PC-3 (cell line): ENCODE data around the gene COL12A1.

Experiments used
- EZH2phosphoT487 ChIP-seq: fragments of 300-600 bp; sonication (generic); IDR thresholded peaks from 2 replicates; pipeline ENCODE4 v1.6.1; 2018; ENCODE audit warnings: mild to moderate bottlenecking, antibody characterized with exemption, low read length, borderline replicate concordance
- TF ChIP-seq, protein P1 (sequence below): fragments of 300-600 bp; sonication (generic); conservative IDR thresholded peaks from 2 replicates; pipeline ENCODE4 v1.5.1; 2017; ENCODE audit warnings: antibody characterized with exemption, low read depth, mild to moderate bottlenecking, low read length

DNA sequence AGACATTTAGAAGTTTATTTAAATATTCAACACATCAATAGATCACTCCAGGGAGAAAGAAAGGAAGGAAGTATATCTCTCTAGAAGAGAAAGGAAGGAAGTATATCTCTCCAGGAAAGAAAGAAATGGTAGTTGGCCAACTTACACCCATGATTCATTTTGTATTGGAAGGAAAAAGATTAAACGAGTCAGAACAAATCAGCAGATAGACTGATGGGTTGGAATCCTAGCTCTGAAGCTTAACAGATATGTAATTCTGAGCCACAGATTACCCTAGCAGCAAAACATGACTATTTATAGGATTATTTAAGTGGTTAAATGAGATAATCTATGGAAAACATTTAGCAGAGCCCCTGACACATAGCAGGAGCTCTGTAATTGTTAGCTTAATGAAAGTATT is 27.1 kb downstream of the COL12A1 start:
- TF ChIP-seq, protein P1, sequence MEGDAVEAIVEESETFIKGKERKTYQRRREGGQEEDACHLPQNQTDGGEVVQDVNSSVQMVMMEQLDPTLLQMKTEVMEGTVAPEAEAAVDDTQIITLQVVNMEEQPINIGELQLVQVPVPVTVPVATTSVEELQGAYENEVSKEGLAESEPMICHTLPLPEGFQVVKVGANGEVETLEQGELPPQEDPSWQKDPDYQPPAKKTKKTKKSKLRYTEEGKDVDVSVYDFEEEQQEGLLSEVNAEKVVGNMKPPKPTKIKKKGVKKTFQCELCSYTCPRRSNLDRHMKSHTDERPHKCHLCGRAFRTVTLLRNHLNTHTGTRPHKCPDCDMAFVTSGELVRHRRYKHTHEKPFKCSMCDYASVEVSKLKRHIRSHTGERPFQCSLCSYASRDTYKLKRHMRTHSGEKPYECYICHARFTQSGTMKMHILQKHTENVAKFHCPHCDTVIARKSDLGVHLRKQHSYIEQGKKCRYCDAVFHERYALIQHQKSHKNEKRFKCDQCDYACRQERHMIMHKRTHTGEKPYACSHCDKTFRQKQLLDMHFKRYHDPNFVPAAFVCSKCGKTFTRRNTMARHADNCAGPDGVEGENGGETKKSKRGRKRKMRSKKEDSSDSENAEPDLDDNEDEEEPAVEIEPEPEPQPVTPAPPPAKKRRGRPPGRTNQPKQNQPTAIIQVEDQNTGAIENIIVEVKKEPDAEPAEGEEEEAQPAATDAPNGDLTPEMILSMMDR = no peak
- TF ChIP-seq EZH2phosphoT487 = no peak
